Hypothalamus (tissue), 51 donors: ENCODE results near the gene TNPO1.
"Not testable (repeated sequence)": the region's sequence is repeated elsewhere in the genome, so short reads cannot be mapped to it uniquely, and the experiment has no call there.

Experiments used
- DNase-seq, 51 donors: peaks; one replicate each; lab custom pipeline; 2025; lab: John Stamatoyannopoulos, UW

TNPO1 gene

GRCh38 chr5:72921886-72922285 lies 105.4 kb downstream of the TNPO1 start:
- no peak for DNase-seq

- no peak for DNase-seq
These were observed 106.0 kb downstream of the TNPO1 start for GRCh38 chr5:72922422-72922821.

- no peak for DNase-seq
These were observed 109.0 kb downstream of the TNPO1 start for GRCh38 chr5:72925336-72926010.

GRCh38 chr5:72932686-72933085 lies 116.2 kb downstream of the TNPO1 start:
- not testable (repeated sequence) for DNase-seq

- DNase-seq, result not testable (repeated sequence)
These were observed 118.7 kb downstream of the TNPO1 start for GRCh38 chr5:72934953-72935725.

GRCh38 chr5:72936893-72937292 lies 120.4 kb downstream of the TNPO1 start:
- no peak for DNase-seq

- no peak for DNase-seq
These were observed 121.1 kb downstream of the TNPO1 start for GRCh38 chr5:72937517-72938061.

- DNase-seq, result no peak
These were observed 121.7 kb downstream of the TNPO1 start for GRCh38 chr5:72938206-72938605.

- no peak for DNase-seq
These were observed 123.6 kb downstream of the TNPO1 start for GRCh38 chr5:72940082-72940481.

GRCh38 chr5:72943307-72943706 lies 126.8 kb downstream of the TNPO1 start:
- DNase-seq, result no peak

GRCh38 chr5:72947498-72947897 lies 131.0 kb downstream of the TNPO1 start:
- DNase-seq, result no peak

- no peak for DNase-seq
These were observed 133.0 kb downstream of the TNPO1 start for GRCh38 chr5:72949481-72949880.

- DNase-seq, result no peak
These were observed 135.4 kb downstream of the TNPO1 start for GRCh38 chr5:72951671-72952468.

- DNase-seq, result no peak
These were observed 137.9 kb downstream of the TNPO1 start for GRCh38 chr5:72954389-72954788.

GRCh38 chr5:72955143-72955767 lies 138.8 kb downstream of the TNPO1 start:
- DNase-seq, result peak in 9 of 51 donors; percentile 47 to 86 (median 77)

- peak; percentile 51 to 99 (median 92) for DNase-seq
These were observed 139.4 kb downstream of the TNPO1 start, which contains the start of gene FCHO2 for GRCh38 chr5:72955768-72956323. Gene FCHO2 (plus strand): TSS chr5:72956041. CDS start chr5:72956097, 56 bp downstream.

- peak in 41 of 51 donors; percentile 9 to 76 (median 47) for DNase-seq
These were observed 140.1 kb downstream of the TNPO1 start for GRCh38 chr5:72956324-72957140.

- no peak for DNase-seq
These were observed 140.9 kb downstream of the TNPO1 start for GRCh38 chr5:72957337-72957736.

GRCh38 chr5:72959257-72959656 lies 142.8 kb downstream of the TNPO1 start:
- no peak for DNase-seq
